PC-9 (cell line): ENCODE results near the gene IGFBP4. TPM values are rescaled to one million over a fixed set of nuclear protein-coding genes. Genes with fewer than 3 reads are reported as not detected.

Experiments used
- BruUV-seq: library from RNA; stranded (reverse); fragments of 400-500 nt; replicated peaks from 2 replicates; lab custom pipeline; 2021; lab: Mats Ljungman, UMichigan
- CTCF ChIA-PET: fragments of 300-600 bp; sonication (Branson Sonifier 250); formaldehyde crosslinking; loops from one replicate; lab custom pipeline; 2022; ENCODE audit warnings: antibody characterized with exemption; lab: Charles Lee
- POLR2A ChIA-PET: fragments of 300-600 bp; sonication (Branson Sonifier 250); formaldehyde crosslinking; loops from one replicate; lab custom pipeline; 2022; ENCODE audit warnings: antibody characterized with exemption; ENCODE audit not compliant: unreplicated experiment; lab: Charles Lee
- DNase-seq, 2 experiments: peaks; one replicate each; pipeline versions ENCODE4 v3.0.0 to v3.0.0-alpha.2; 2015 to 2022; ENCODE audit warnings: mixed read lengths in 1 of 2
- H2AFZ ChIP-seq: fragments of 200-600 bp; sonication (generic); 2 replicates; pipeline ENCODE4 v1.8.1; 2017; ENCODE audit warnings: antibody characterized with exemption
- H3F3A ChIP-seq: fragments of 200-600 bp; sonication (generic); 2 replicates; pipeline ENCODE4 v1.8.1; 2017; ENCODE audit warnings: antibody characterized with exemption, mild to moderate bottlenecking, low read depth; ENCODE audit not compliant: insufficient read depth
- H3K27ac ChIP-seq: fragments of 200-600 bp; sonication (generic); 2 replicates; pipeline ENCODE4 v1.6.1; 2016; ENCODE audit warnings: mixed run types
- H3K27me3 ChIP-seq: fragments of 200-600 bp; sonication (generic); 2 replicates; pipeline ENCODE4 v1.6.1; 2016; ENCODE audit warnings: low read depth, mixed run types; ENCODE audit not compliant: insufficient read depth
- H3K36me3 ChIP-seq: fragments of 200-600 bp; sonication (generic); 2 replicates; pipeline ENCODE4 v1.6.1; 2016; ENCODE audit warnings: low read depth, mixed run types
- H3K4me1 ChIP-seq: fragments of 200-600 bp; sonication (generic); replicated peaks from 2 replicates; pipeline ENCODE4 v1.6.1; 2016; ENCODE audit warnings: mixed run types; ENCODE audit not compliant: insufficient read depth
- H3K4me2 ChIP-seq: fragments of 200-600 bp; sonication (generic); 2 replicates; pipeline ENCODE4 v1.6.1; 2017; ENCODE audit warnings: mixed run types
- H3K4me3 ChIP-seq: fragments of 200-600 bp; sonication (generic); 2 replicates; pipeline ENCODE4 v1.6.1; 2016; ENCODE audit warnings: mixed run types
- H3K79me2 ChIP-seq: fragments of 200-600 bp; sonication (generic); 2 replicates; pipeline ENCODE4 v1.6.1; 2017; ENCODE audit warnings: low read depth, mixed run types
- H3K9me2 ChIP-seq: fragments of 200-600 bp; sonication (generic); 2 replicates; pipeline ENCODE4 v1.8.1; 2017; ENCODE audit warnings: mild to moderate bottlenecking; ENCODE audit not compliant: insufficient read depth
- H3K9me3 ChIP-seq: fragments of 200-600 bp; sonication (generic); 2 replicates; pipeline ENCODE4 v1.8.1; 2016; ENCODE audit warnings: low read depth; ENCODE audit not compliant: insufficient read depth
- H4K20me1 ChIP-seq: fragments of 200-600 bp; sonication (generic); 2 replicates; pipeline ENCODE4 v1.8.1; 2017; ENCODE audit not compliant: insufficient read depth
- CTCF ChIP-seq: fragments of 200-600 bp; sonication (generic); conservative IDR thresholded peaks from 2 replicates; pipeline ENCODE4 v1.6.1; 2017; ENCODE audit warnings: mixed run types, antibody characterized with exemption, mild to moderate bottlenecking, moderate library complexity
- EZH2 ChIP-seq: fragments of 200-600 bp; sonication (generic); IDR thresholded peaks from 2 replicates; pipeline ENCODE4 v1.8.0; 2017; ENCODE audit warnings: antibody characterized with exemption, low read depth
- intact Hi-C: fragments of 100-400 bp; cut with micrococcal nuclease; formaldehyde crosslinking; loops from one replicate; pipeline ENCODE4 v1.10.0; 2022; ENCODE audit not compliant: unreplicated experiment
- total RNA-seq: library from RNA; stranded (reverse); gene quantifications from 2 replicates; pipeline ENCODE4 v1.2.3, GENCODE V29; 2021

The IGFBP4 gene
- total RNA-seq, 1 experiment from 2014 or later, result 138 TPM

- intact Hi-C loops, result no loop called here
- no peak for DNase-seq
- no peak overlapping the region for H2AFZ ChIP-seq
- H3K27ac ChIP-seq, result no peak overlapping the region
- no peaks in the 10 kb centered on the region for H4K20me1 ChIP-seq
- H3K79me2 ChIP-seq, result no peaks in the 10 kb centered on the region
- no peaks in the 10 kb centered on the region for H3K9me3 ChIP-seq
- H3K9me2 ChIP-seq, result no peaks in the 10 kb centered on the region
- POLR2A ChIA-PET, result interaction anchor here (0.6 kb wide), 1 partner anchor 27 kb away, joined by 4 read pairs; no protein-coding TSS in a partner anchor
- no TSS peak for BruUV-seq
- no peak for TF ChIP-seq EZH2
- TF ChIP-seq CTCF, result no peak
- H3K36me3 ChIP-seq, result no peaks in the 10 kb centered on the region
- H3K4me1 ChIP-seq, result no peaks in the 10 kb centered on the region
- no peak overlapping the region for H3K4me3 ChIP-seq
- no peak overlapping the region for H3K4me2 ChIP-seq
- CTCF ChIA-PET, result no interaction called here
- peaks cover 14% of the 10 kb centered on the region; the same call in 1 of the 2 replicates for H3F3A ChIP-seq
- no peaks in the 10 kb centered on the region for H3K27me3 ChIP-seq
Observed at GRCh38 chr17:40470932-40471828, 27.9 kb downstream of the IGFBP4 start.

- DNase-seq, result no peak
- H3K4me2 ChIP-seq, result no peak overlapping the region
- H3K27me3 ChIP-seq, result no peaks in the 10 kb centered on the region
- H3K9me2 ChIP-seq, result no peaks in the 10 kb centered on the region
- H3K9me3 ChIP-seq, result no peaks in the 10 kb centered on the region
- H3K4me1 ChIP-seq, result no peaks in the 10 kb centered on the region
- intact Hi-C loops, result no loop called here
- no peak overlapping the region for H3K4me3 ChIP-seq
- no TSS peak for BruUV-seq
- H4K20me1 ChIP-seq, result no peaks in the 10 kb centered on the region
- H3K27ac ChIP-seq, result no peak overlapping the region
- H3K79me2 ChIP-seq, result no peaks in the 10 kb centered on the region
- ChIA-PET POLR2A (interaction anchor here (0.6 kb wide), 1 partner anchor 26 kb away, joined by 4 read pairs; no protein-coding TSS in a partner anchor), CTCF (no interaction called here)
- peaks cover 14% of the 10 kb centered on the region; the same call in 1 of the 2 replicates for H3F3A ChIP-seq
- no peaks in the 10 kb centered on the region for H3K36me3 ChIP-seq
- H2AFZ ChIP-seq, result no peak overlapping the region
- TF ChIP-seq EZH2, result no peak
- TF ChIP-seq CTCF, result no peak
Observed at GRCh38 chr17:40471846-40472732, 28.8 kb downstream of the IGFBP4 start.

- Histone ChIP-seq H3K4me2 (no peak overlapping the region), H3K4me3 (no peak overlapping the region), H4K20me1 (no peaks in the 10 kb centered on the region), H3K27me3 (no peaks in the 10 kb centered on the region), H2AFZ (no peak overlapping the region), H3K36me3 (no peaks in the 10 kb centered on the region), H3K79me2 (no peaks in the 10 kb centered on the region), H3K9me2 (no peaks in the 10 kb centered on the region), H3K27ac (no peak overlapping the region), H3K9me3 (no peaks in the 10 kb centered on the region), H3F3A (peaks cover 19% of the 10 kb centered on the region; the same call in 1 of the 2 replicates), H3K4me1 (no peaks in the 10 kb centered on the region)
- TF ChIP-seq CTCF, result no peak
- no peak for TF ChIP-seq EZH2
- TSS peak; percentile 6 for BruUV-seq
- no peak for DNase-seq
- ChIA-PET POLR2A (interaction anchor here (0.6 kb wide), 1 partner anchor 25 kb away, joined by 4 read pairs; no protein-coding TSS in a partner anchor), CTCF (no interaction called here)
- intact Hi-C loops, result no loop called here
Observed at GRCh38 chr17:40472733-40473452, 29.6 kb downstream of the IGFBP4 start.
